Astrocyte (in vitro differentiated cells and primary cell): ENCODE data around the gene DIP2C. TPM values are rescaled to one million over a fixed set of nuclear protein-coding genes. Genes with fewer than 3 reads are reported as not detected.

Source experiments
- DNase-seq: peaks from one replicate; pipeline ENCODE4 v3.0.0-alpha.2; 2010; ENCODE audit warnings: low read depth
- FAIRE-seq: peaks from 2 replicates; lab custom pipeline; 2011; peaks lifted over from hg19 to GRCh38; lab: Jason Lieb, UNC
- H2AFZ ChIP-seq: 2 replicates; pipeline ENCODE4 v1.6.0; 2012; ENCODE audit warnings: low read depth, low read length, inconsistent platforms
- H3K27ac ChIP-seq: 2 replicates; pipeline ENCODE4 v1.5.1; 2011; ENCODE audit warnings: low read depth, low read length, inconsistent platforms
- H3K27me3 ChIP-seq: 2 replicates; pipeline ENCODE4 v1.6.0; 2011; ENCODE audit warnings: low read length, inconsistent platforms; ENCODE audit not compliant: insufficient read depth
- H3K36me3 ChIP-seq: 2 replicates; pipeline ENCODE4 v1.5.1; 2011; ENCODE audit warnings: low read length, inconsistent platforms; ENCODE audit not compliant: insufficient read depth
- H3K4me1 ChIP-seq: 2 replicates; pipeline ENCODE4 v1.5.1; 2011; ENCODE audit warnings: low read length, inconsistent platforms; ENCODE audit not compliant: insufficient read depth
- H3K4me2 ChIP-seq: 2 replicates; pipeline ENCODE4 v1.6.0; 2012; ENCODE audit warnings: low read length, inconsistent platforms
- H3K4me3 ChIP-seq: 2 replicates; pipeline ENCODE4 v1.5.1; 2011; ENCODE audit warnings: low read depth, mild to moderate bottlenecking, low read length, inconsistent platforms; ENCODE audit not compliant: insufficient read depth
- H3K79me2 ChIP-seq: 2 replicates; pipeline ENCODE4 v1.6.0; 2012; ENCODE audit warnings: mild to moderate bottlenecking, low read length, inconsistent platforms; ENCODE audit not compliant: insufficient read depth
- H3K9ac ChIP-seq: 2 replicates; pipeline ENCODE4 v1.6.0; 2012; ENCODE audit warnings: mild to moderate bottlenecking, low read length, inconsistent platforms
- H3K9me3 ChIP-seq: 2 replicates; pipeline ENCODE4 v1.5.1; 2012; ENCODE audit warnings: low read depth, mild to moderate bottlenecking, low read length, inconsistent platforms; ENCODE audit not compliant: insufficient read depth
- H4K20me1 ChIP-seq: 2 replicates; pipeline ENCODE4 v1.6.0; 2012; ENCODE audit warnings: low read length, inconsistent platforms; ENCODE audit not compliant: insufficient read depth
- H3K27ac Mint-ChIP-seq: one replicate; pipeline ENCODE4 v1.8.0; 2021; ENCODE audit warnings: mild to moderate bottlenecking, mixed read lengths; ENCODE audit not compliant: unreplicated experiment
- H3K27me3 Mint-ChIP-seq: one replicate; pipeline ENCODE4 v1.8.0; 2021; ENCODE audit warnings: low read depth, mixed read lengths; ENCODE audit not compliant: unreplicated experiment
- H3K36me3 Mint-ChIP-seq: one replicate; pipeline ENCODE4 v1.8.0; 2021; ENCODE audit warnings: low read depth, mixed read lengths; ENCODE audit not compliant: unreplicated experiment
- H3K4me1 Mint-ChIP-seq: one replicate; pipeline ENCODE4 v1.8.0; 2021; ENCODE audit warnings: low read depth, mixed read lengths; ENCODE audit not compliant: unreplicated experiment
- H3K4me3 Mint-ChIP-seq: one replicate; pipeline ENCODE4 v1.8.0; 2021; ENCODE audit warnings: mild to moderate bottlenecking, moderate library complexity, mixed read lengths; ENCODE audit not compliant: unreplicated experiment
- H3K9me3 Mint-ChIP-seq: one replicate; pipeline ENCODE4 v1.8.0; 2021; ENCODE audit warnings: mild to moderate bottlenecking, mixed read lengths; ENCODE audit not compliant: unreplicated experiment
- CTCF ChIP-seq: IDR thresholded peaks from 2 replicates; pipeline ENCODE4 v1.5.1; 2011; ENCODE audit warnings: low read depth, mild to moderate bottlenecking, inconsistent platforms, low read length, moderate library complexity; ENCODE audit not compliant: insufficient read depth
- EZH2 ChIP-seq: IDR thresholded peaks from 2 replicates; pipeline ENCODE4 v1.6.1; 2012; ENCODE audit warnings: mild to moderate bottlenecking, low read length, inconsistent platforms; ENCODE audit not compliant: insufficient read depth
- total RNA-seq: library from RNA; stranded (reverse); gene quantifications from 2 replicates; pipeline ENCODE4 v1.2.1, GENCODE V29; 2021

The DIP2C gene
- total RNA-seq, 1 donor from 2014 or later: 27.3 TPM

DNA sequence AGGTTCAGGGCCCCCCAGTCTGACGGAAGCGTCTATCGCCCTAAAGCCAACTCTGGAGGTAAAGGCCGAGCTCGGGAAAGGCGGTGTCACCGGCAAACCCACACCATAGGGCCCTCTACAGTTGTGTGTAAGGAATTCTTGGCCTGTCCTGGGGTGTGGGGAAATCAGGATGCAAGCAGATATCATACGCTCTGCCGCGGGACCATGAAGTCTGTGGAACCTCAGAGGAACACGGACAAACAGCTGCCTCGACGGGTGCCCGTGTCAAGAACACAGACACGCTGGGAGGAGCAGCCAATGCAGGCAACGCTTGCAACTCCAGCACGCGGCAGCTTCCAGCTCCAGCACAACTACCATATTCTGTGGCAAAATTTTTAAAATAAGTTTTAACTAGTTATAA, 157.9 kb downstream of the DIP2C start:
- no peak overlapping the region for H2AFZ ChIP-seq
- Mint-ChIP-seq H3K27ac (no peak overlapping the region), H3K9me3 (no peaks in the 10 kb centered on the region), H3K4me1 (peaks cover 32% of the 10 kb centered on the region), H3K36me3 (peaks cover 11% of the 10 kb centered on the region), H3K4me3 (no peak overlapping the region), H3K27me3 (no peaks in the 10 kb centered on the region)
- H3K36me3 ChIP-seq: no peaks in the 10 kb centered on the region
- DNase-seq: no peak
- H3K4me1 ChIP-seq: no peaks in the 10 kb centered on the region
- no peak for FAIRE-seq
- no peak overlapping the region for H3K27ac ChIP-seq
- peaks cover 97% of the 10 kb centered on the region for H4K20me1 ChIP-seq
- TF ChIP-seq CTCF (no peak), EZH2 (no peak)
- H3K27me3 ChIP-seq: no peaks in the 10 kb centered on the region
- no peaks in the 10 kb centered on the region for H3K9me3 ChIP-seq
- peaks cover 94% of the 10 kb centered on the region for H3K79me2 ChIP-seq
- H3K4me3 ChIP-seq: no peak overlapping the region
- no peak overlapping the region for H3K4me2 ChIP-seq
- H3K9ac ChIP-seq: no peak overlapping the region

- H3K9ac ChIP-seq: no peak overlapping the region
- H3K4me1 ChIP-seq: peaks cover 1% of the 10 kb centered on the region
- H3K79me2 ChIP-seq: peaks cover 93% of the 10 kb centered on the region
- no peaks in the 10 kb centered on the region for H3K36me3 ChIP-seq
- FAIRE-seq (no peak), DNase-seq (no peak)
- H3K9me3 ChIP-seq: no peaks in the 10 kb centered on the region
- Mint-ChIP-seq H3K4me1 (peaks cover 29% of the 10 kb centered on the region), H3K27ac (no peak overlapping the region), H3K4me3 (no peak overlapping the region), H3K27me3 (no peaks in the 10 kb centered on the region), H3K36me3 (peaks cover 12% of the 10 kb centered on the region), H3K9me3 (no peaks in the 10 kb centered on the region)
- H2AFZ ChIP-seq: no peak overlapping the region
- no peak overlapping the region for H3K27ac ChIP-seq
- TF ChIP-seq CTCF: no peak
- TF ChIP-seq EZH2: no peak
- H4K20me1 ChIP-seq: peaks cover 97% of the 10 kb centered on the region
- no peak overlapping the region for H3K4me3 ChIP-seq
- no peaks in the 10 kb centered on the region for H3K27me3 ChIP-seq
- no peak overlapping the region for H3K4me2 ChIP-seq
Observed at GRCh38 chr10:530717-531116, 158.8 kb downstream of the DIP2C start.

DNA sequence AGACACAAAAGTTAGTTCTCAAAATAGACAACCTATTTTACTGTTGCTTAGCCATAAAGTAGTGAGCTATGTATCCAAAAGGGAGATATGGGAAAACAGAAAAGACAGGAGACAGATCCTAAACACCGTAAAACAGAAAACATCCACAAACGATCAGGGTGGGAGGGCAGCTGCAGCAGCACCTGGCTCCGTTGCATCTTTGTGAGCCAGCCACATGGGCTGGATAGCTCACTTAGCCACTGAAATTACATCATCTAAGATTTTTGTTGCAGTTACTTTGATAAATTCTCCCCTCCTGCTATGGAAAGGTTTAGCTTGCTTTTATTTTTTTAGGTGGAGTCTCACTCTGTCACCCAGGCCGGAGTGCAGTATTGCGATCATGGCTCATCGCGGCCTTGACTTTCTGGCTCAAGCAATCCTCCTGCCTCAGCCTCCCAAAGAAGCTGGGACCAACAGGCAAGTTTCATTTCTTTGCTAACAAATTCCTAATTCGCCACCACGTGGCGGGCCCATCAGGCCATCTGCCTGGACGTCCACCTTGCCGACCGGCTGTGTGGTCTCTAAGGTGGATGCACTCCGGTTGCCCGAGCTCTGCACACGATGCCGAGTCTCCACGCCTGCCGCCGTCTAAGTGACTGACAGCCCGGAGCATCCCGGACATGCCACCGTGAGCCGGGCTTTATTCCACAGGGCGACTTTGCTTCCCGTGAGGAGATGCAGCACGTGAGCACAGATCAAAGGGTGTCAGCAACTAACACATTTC, 159.8 kb downstream of the DIP2C start:
- H3K4me1 ChIP-seq: peaks cover 4% of the 10 kb centered on the region
- no peak overlapping the region for H3K4me2 ChIP-seq
- no peaks in the 10 kb centered on the region for H3K27me3 ChIP-seq
- H3K36me3 ChIP-seq: no peaks in the 10 kb centered on the region
- Mint-ChIP-seq H3K4me3 (no peak overlapping the region), H3K27me3 (no peaks in the 10 kb centered on the region), H3K9me3 (no peaks in the 10 kb centered on the region), H3K36me3 (peaks cover 14% of the 10 kb centered on the region), H3K4me1 (peaks cover 33% of the 10 kb centered on the region), H3K27ac (no peak overlapping the region)
- TF ChIP-seq CTCF (no peak), EZH2 (no peak)
- peaks cover 92% of the 10 kb centered on the region for H3K79me2 ChIP-seq
- no peak overlapping the region for H3K27ac ChIP-seq
- H3K4me3 ChIP-seq: no peak overlapping the region
- FAIRE-seq (no peak), DNase-seq (no peak)
- peaks cover 98% of the 10 kb centered on the region for H4K20me1 ChIP-seq
- no peaks in the 10 kb centered on the region for H3K9me3 ChIP-seq
- no peak overlapping the region for H3K9ac ChIP-seq
- no peak overlapping the region for H2AFZ ChIP-seq
